ENCODE results near the gene GRK2. TPM values are rescaled to one million over a fixed set of nuclear protein-coding genes. Genes with fewer than 3 reads are reported as not detected.

GRK2 gene
- total RNA-seq, 3 donors from 2014 or later = 86.8 to 114 (median 106) TPM

- Histone ChIP-seq H3K4me1 (ENCODE audit: low read depth) (peaks cover 93% of the 10 kb centered on the region), H3K4me3 (no peak overlapping the region), H3K36me3 (ENCODE audit: low read depth) (no peaks in the 10 kb centered on the region), H3K9me3 (no peaks in the 10 kb centered on the region)
- intact Hi-C loops (cut with DNase I, micrococcal nuclease) = no loop called here
- no peak for TF ChIP-seq CTCF (IDR thresholded peaks at IDR 0.05)
- DNase-seq = peak in 1 of 3 donors; percentile 67
- ATAC-seq = no peak
Measured at GRCh38 chr11:67272327-67273259, 6.3 kb downstream of the GRK2 start.

GRCh38 chr11:67273260-67273990 is 7.2 kb downstream of the GRK2 start:
- DNase-seq (peak in 1 of 3 donors; percentile 57), ATAC-seq (no peak)
- no peaks in the 10 kb centered on the region for H3K36me3 ChIP-seq (ENCODE audit: low read depth)
- TF ChIP-seq CTCF (IDR thresholded peaks at IDR 0.05) = no peak
- no peaks in the 10 kb centered on the region for H3K9me3 ChIP-seq
- no peak overlapping the region for H3K4me3 ChIP-seq
- peaks cover 93% of the 10 kb centered on the region for H3K4me1 ChIP-seq (ENCODE audit: low read depth)
- intact Hi-C loops (cut with DNase I, micrococcal nuclease) = no loop called here

- DNase-seq = peak in 2 of 3 donors; percentile 31 to 70
- intact Hi-C loops (cut with DNase I, micrococcal nuclease) = no loop called here
- no peak overlapping the region for H3K4me3 ChIP-seq
Measured at GRCh38 chr11:67274768-67275605, 8.7 kb downstream of the GRK2 start.

GRCh38 chr11:67275606-67276409 is 9.5 kb downstream of the GRK2 start:
- intact Hi-C loops (cut with DNase I, micrococcal nuclease) = no loop called here
- no peak for ATAC-seq
- Histone ChIP-seq H3K4me3 (no peak overlapping the region), H3K4me1 (ENCODE audit: low read depth) (peaks cover 70% of the 10 kb centered on the region), H3K9me3 (no peaks in the 10 kb centered on the region), H3K36me3 (ENCODE audit: low read depth) (peaks cover 3% of the 10 kb centered on the region)
- no peak for TF ChIP-seq CTCF (IDR thresholded peaks at IDR 0.05)
- peak in 2 of 3 donors; percentile 30 to 55 for DNase-seq

More at GRCh38 chr11:67274768-67275605, 8.7 kb downstream of the GRK2 start:
- no peak for ATAC-seq
- Histone ChIP-seq H3K9me3 (no peaks in the 10 kb centered on the region), H3K4me1 (ENCODE audit: low read depth) (peaks cover 78% of the 10 kb centered on the region), H3K36me3 (ENCODE audit: low read depth) (peaks cover 3% of the 10 kb centered on the region)
- TF ChIP-seq CTCF (IDR thresholded peaks at IDR 0.05) = no peak

Measured in mucosa of descending colon (tissue), 3 donors.